PC-3 (cell line): ENCODE results near the gene PINLYP. TPM values are rescaled to one million over a fixed set of nuclear protein-coding genes. Genes with fewer than 3 reads are reported as not detected.

Experiments
- ATAC-seq: fragments of 200-7000 bp; cut with Tn5 transposase; 2 replicates; pipeline ENCODE4 v1.9.1; 2020; ENCODE audit warnings: mild to moderate bottlenecking, moderate library complexity
- BruUV-seq: library from RNA; stranded (reverse); fragments of 400-500 nt; replicated peaks from 2 replicates; lab custom pipeline; 2021; lab: Mats Ljungman, UMichigan
- CTCF ChIA-PET: fragments of 300-600 bp; sonication (Branson Sonifier 250); formaldehyde crosslinking; loops from one replicate; lab custom pipeline; 2022; ENCODE audit warnings: antibody characterized with exemption; lab: Charles Lee
- POLR2A ChIA-PET: fragments of 300-600 bp; sonication (Branson Sonifier 250); formaldehyde crosslinking; loops from one replicate; lab custom pipeline; 2022; ENCODE audit warnings: antibody characterized with exemption; ENCODE audit not compliant: unreplicated experiment; lab: Charles Lee
- DNase-seq: peaks from one replicate; pipeline ENCODE4 v3.0.0-alpha.2; 2015
- H2AFZ ChIP-seq: fragments of 300-600 bp; sonication (generic); 2 replicates; pipeline ENCODE4 v1.6.0; 2016; ENCODE audit warnings: antibody characterized with exemption, low read length
- H3F3A ChIP-seq: fragments of 300-600 bp; sonication (generic); one replicate; pipeline ENCODE4 v1.6.0; 2017; ENCODE audit warnings: antibody characterized with exemption, low read length, control low read depth, mild to moderate bottlenecking; ENCODE audit not compliant: unreplicated experiment
- H3K27ac ChIP-seq: fragments of 300-600 bp; sonication (generic); 2 replicates; pipeline ENCODE4 v1.5.1; 2016; ENCODE audit warnings: mild to moderate bottlenecking, low read length
- H3K27me3 ChIP-seq: fragments of 300-600 bp; sonication (generic); 2 replicates; pipeline ENCODE4 v1.6.1; 2016; ENCODE audit warnings: low read length, mixed read lengths
- H3K36me3 ChIP-seq: fragments of 300-600 bp; sonication (generic); 2 replicates; pipeline ENCODE4 v1.6.1; 2016; ENCODE audit warnings: low read depth, mixed run types, low read length, mixed read lengths
- H3K4me1 ChIP-seq: fragments of 300-600 bp; sonication (generic); 2 replicates; pipeline ENCODE4 v1.5.1; 2016; ENCODE audit warnings: low read length; ENCODE audit not compliant: insufficient read depth
- H3K4me2 ChIP-seq: fragments of 300-600 bp; sonication (generic); 2 replicates; pipeline ENCODE4 v1.6.0; 2016; ENCODE audit warnings: low read length
- H3K4me3 ChIP-seq: fragments of 300-600 bp; sonication (generic); 2 replicates; pipeline ENCODE4 v1.5.1; 2016; ENCODE audit warnings: mild to moderate bottlenecking, low read length, mixed read lengths
- H3K79me2 ChIP-seq: fragments of 300-600 bp; sonication (generic); 2 replicates; pipeline ENCODE4 v1.6.1; 2017; ENCODE audit warnings: low read length, mixed read lengths
- H3K9ac ChIP-seq: fragments of 300-600 bp; sonication (generic); 2 replicates; pipeline ENCODE4 v1.6.0; 2016; ENCODE audit warnings: mild to moderate bottlenecking, low read length
- H3K9me2 ChIP-seq: fragments of 300-600 bp; sonication (generic); replicated peaks from 2 replicates; pipeline ENCODE4 v1.6.1; 2016; ENCODE audit warnings: mixed run types, low read length, mixed read lengths
- H3K9me3 ChIP-seq: fragments of 300-600 bp; sonication (generic); 2 replicates; pipeline ENCODE4 v1.6.1; 2016; ENCODE audit warnings: low read length, mixed read lengths
- H4K20me1 ChIP-seq: fragments of 300-600 bp; sonication (generic); 2 replicates; pipeline ENCODE4 v1.6.1; 2016; ENCODE audit warnings: low read length, mixed read lengths
- CTCF ChIP-seq: fragments of 300-600 bp; sonication (generic); conservative IDR thresholded peaks from 2 replicates; pipeline ENCODE4 v1.5.1; 2017; ENCODE audit warnings: antibody characterized with exemption, low read depth, mild to moderate bottlenecking, low read length
- EZH2 ChIP-seq: fragments of 300-600 bp; sonication (generic); IDR thresholded peaks from one replicate; pipeline ENCODE4 v1.6.1; 2017; ENCODE audit warnings: antibody characterized with exemption, mild to moderate bottlenecking, low read length; ENCODE audit not compliant: unreplicated experiment
- EZH2phosphoT487 ChIP-seq: fragments of 300-600 bp; sonication (generic); IDR thresholded peaks from 2 replicates; pipeline ENCODE4 v1.6.1; 2018; ENCODE audit warnings: mild to moderate bottlenecking, antibody characterized with exemption, low read length, borderline replicate concordance
- intact Hi-C: fragments of 100-400 bp; cut with micrococcal nuclease; formaldehyde crosslinking; loops from 2 replicates; pipeline ENCODE4 v1.9.0; 2023
- total RNA-seq: library from RNA; depleted of rRNA; stranded (reverse); fragments of >200 nt; gene quantifications from 2 replicates; pipeline ENCODE4 v1.2.3, GENCODE V29; 2014

PINLYP gene
- total RNA-seq, 1 experiment from 2014 or later, result 0.18 TPM

GRCh38 chr19:43594710-43595604 is 19.4 kb downstream of the PINLYP start:
- H4K20me1 ChIP-seq, result no peaks in the 10 kb centered on the region
- H3F3A ChIP-seq, result no peaks in the 10 kb centered on the region
- CTCF ChIA-PET, result interaction anchor here (0.5 to 1.0 kb wide), 4 partner anchors 40 to 148 kb away, joined by 3 to 8 read pairs (median 4); partner anchors contain the start of gene ZNF575
- ATAC-seq (peak; percentile 34), DNase-seq (peak; percentile 70)
- H3K9me2 ChIP-seq, result no peaks in the 10 kb centered on the region
- peaks cover 47% of the 10 kb centered on the region for H3K79me2 ChIP-seq
- peak overlapping the region; percentile 10; the same call in 1 of the 2 replicates for H3K27ac ChIP-seq
- POLR2A ChIA-PET, result interaction anchor here (1.1 kb wide), 1 partner anchor 73 kb away, joined by 6 read pairs; no protein-coding TSS in a partner anchor
- no peak for TF ChIP-seq EZH2phosphoT487
- peak; percentile 72 for TF ChIP-seq CTCF
- H3K9me3 ChIP-seq, result no peaks in the 10 kb centered on the region
- peaks cover 14% of the 10 kb centered on the region for H3K4me1 ChIP-seq
- no peaks in the 10 kb centered on the region for H3K27me3 ChIP-seq
- no TSS peak for BruUV-seq
- H3K4me2 ChIP-seq, result peak overlapping the region; percentile 93
- intact Hi-C loops, result loop anchor here (2.0 kb wide), 1 partner anchor 60 kb away; no protein-coding TSS in a partner anchor
- H2AFZ ChIP-seq, result peak overlapping the region; percentile 88
- peak overlapping the region; percentile 81 for H3K9ac ChIP-seq
- no peaks in the 10 kb centered on the region; the same call in 1 of the 2 replicates for H3K36me3 ChIP-seq
- H3K4me3 ChIP-seq, result peak overlapping the region; percentile 78

- no peaks in the 10 kb centered on the region; the same call in 1 of the 2 replicates for H3K36me3 ChIP-seq
- H3F3A ChIP-seq, result no peaks in the 10 kb centered on the region
- no peaks in the 10 kb centered on the region for H3K27me3 ChIP-seq
- BruUV-seq, result TSS peak; percentile 84
- TF ChIP-seq EZH2phosphoT487 (no peak), EZH2 (no peak), CTCF (no peak)
- H3K4me2 ChIP-seq, result peak overlapping the region; percentile 93
- peak overlapping the region; percentile 88 for H2AFZ ChIP-seq
- no peaks in the 10 kb centered on the region for H4K20me1 ChIP-seq
- DNase-seq (no peak), ATAC-seq (peak; percentile 10; the same call in 1 of the 2 replicates)
- H3K27ac ChIP-seq, result peak overlapping the region; percentile 10; the same call in 1 of the 2 replicates
- H3K9ac ChIP-seq, result peak overlapping the region; percentile 81
- no peaks in the 10 kb centered on the region for H3K9me2 ChIP-seq
- ChIA-PET CTCF (interaction anchor here (0.5 kb wide), 1 partner anchor 131 kb away, joined by 3 read pairs; no protein-coding TSS in a partner anchor), POLR2A (interaction anchor here (0.5 to 1.1 kb wide), 2 partner anchors 42 to 73 kb away, joined by 3 to 6 read pairs; no protein-coding TSS in a partner anchor)
- peaks cover 14% of the 10 kb centered on the region for H3K4me1 ChIP-seq
- intact Hi-C loops, result loop anchor here (2.0 kb wide), 1 partner anchor 61 kb away; no protein-coding TSS in a partner anchor
- peaks cover 47% of the 10 kb centered on the region for H3K79me2 ChIP-seq
- H3K9me3 ChIP-seq, result no peaks in the 10 kb centered on the region
- peak overlapping the region; percentile 78 for H3K4me3 ChIP-seq
These were observed 20.0 kb downstream of the PINLYP start for GRCh38 chr19:43595605-43595998.
